ENCODE measurements around the gene ZNF521. TPM values are rescaled to one million over a fixed set of nuclear protein-coding genes. Genes with fewer than 3 reads are reported as not detected.

Gene ZNF521
- total RNA-seq, 1 experiment from 2014 or later, result not detected

DNA sequence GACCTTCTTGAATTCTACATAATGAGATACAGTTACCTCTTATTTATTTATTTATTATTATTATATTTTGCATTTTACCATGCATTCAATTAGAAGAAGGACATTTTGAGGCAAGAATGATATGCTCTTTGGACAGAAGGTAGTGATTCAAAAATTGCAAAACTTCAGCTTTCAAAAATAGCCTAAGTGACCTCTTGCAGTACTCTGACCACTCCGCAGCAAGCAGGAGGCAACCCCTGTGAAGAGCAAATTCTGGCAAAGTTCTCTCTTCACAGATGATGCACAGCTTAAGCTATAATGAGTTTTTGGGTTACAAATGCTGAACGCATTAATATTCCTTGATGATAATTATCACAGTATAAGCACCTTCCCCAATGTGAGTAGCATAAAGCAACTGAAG lies 170.0 kb downstream of the ZNF521 start:
- Histone ChIP-seq H3K4me3 (no peak overlapping the region), H3K27ac (no peak overlapping the region), H3K9me3 (ENCODE audit: insufficient read depth, low read depth) (no peaks in the 10 kb centered on the region), H3K4me2 (no peak overlapping the region), H3K79me2 (ENCODE audit: low read depth) (no peaks in the 10 kb centered on the region), H3K27me3 (ENCODE audit: insufficient read depth, low read depth) (peaks cover 6% of the 10 kb centered on the region; the same call in 1 of the 2 replicates), H3K36me3 (ENCODE audit: low read depth) (no peaks in the 10 kb centered on the region), H2AFZ (no peak overlapping the region), H3F3A (ENCODE audit: insufficient read depth, low read depth) (no peaks in the 10 kb centered on the region), H4K20me1 (ENCODE audit: insufficient read depth) (no peaks in the 10 kb centered on the region), H3K9me2 (ENCODE audit: insufficient read depth) (no peaks in the 10 kb centered on the region), H3K4me1 (replicated peaks; ENCODE audit: insufficient read depth) (no peaks in the 10 kb centered on the region)
- no peak for TF ChIP-seq EZH2 (IDR thresholded peaks at IDR 0.05; ENCODE audit: low read depth)
- TF ChIP-seq, protein P1, sequence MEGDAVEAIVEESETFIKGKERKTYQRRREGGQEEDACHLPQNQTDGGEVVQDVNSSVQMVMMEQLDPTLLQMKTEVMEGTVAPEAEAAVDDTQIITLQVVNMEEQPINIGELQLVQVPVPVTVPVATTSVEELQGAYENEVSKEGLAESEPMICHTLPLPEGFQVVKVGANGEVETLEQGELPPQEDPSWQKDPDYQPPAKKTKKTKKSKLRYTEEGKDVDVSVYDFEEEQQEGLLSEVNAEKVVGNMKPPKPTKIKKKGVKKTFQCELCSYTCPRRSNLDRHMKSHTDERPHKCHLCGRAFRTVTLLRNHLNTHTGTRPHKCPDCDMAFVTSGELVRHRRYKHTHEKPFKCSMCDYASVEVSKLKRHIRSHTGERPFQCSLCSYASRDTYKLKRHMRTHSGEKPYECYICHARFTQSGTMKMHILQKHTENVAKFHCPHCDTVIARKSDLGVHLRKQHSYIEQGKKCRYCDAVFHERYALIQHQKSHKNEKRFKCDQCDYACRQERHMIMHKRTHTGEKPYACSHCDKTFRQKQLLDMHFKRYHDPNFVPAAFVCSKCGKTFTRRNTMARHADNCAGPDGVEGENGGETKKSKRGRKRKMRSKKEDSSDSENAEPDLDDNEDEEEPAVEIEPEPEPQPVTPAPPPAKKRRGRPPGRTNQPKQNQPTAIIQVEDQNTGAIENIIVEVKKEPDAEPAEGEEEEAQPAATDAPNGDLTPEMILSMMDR (conservative IDR thresholded peaks at IDR 0.05), result no peak
- POLR2A ChIA-PET (ENCODE audit: unreplicated experiment), result no interaction called here
- DNase-seq, result no peak
- CTCF ChIA-PET, result no interaction called here
- intact Hi-C loops (cut with micrococcal nuclease; ENCODE audit: unreplicated experiment), result no loop called here
- BruUV-seq (replicated peaks), result no TSS peak

DNA sequence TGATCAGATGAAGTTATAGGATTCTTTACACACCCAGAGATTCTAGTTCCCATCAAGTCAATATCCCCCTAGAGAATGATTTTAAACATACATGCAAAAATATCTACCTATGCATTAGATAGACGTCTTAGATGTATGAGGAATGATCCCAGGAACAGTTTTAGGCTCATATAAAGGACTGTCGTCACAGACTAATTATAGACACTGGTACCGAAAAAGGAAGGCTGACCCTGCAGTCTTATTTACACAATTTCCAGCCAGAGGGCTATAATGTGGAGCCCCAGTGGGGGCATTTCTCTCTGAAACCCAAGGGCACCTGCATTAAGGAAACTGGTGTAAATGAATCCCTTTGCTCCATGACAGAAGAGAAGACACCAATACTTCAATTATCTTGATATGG lies 170.4 kb downstream of the ZNF521 start:
- Histone ChIP-seq H2AFZ (no peak overlapping the region), H3K27me3 (ENCODE audit: insufficient read depth, low read depth) (peaks cover 6% of the 10 kb centered on the region; the same call in 1 of the 2 replicates), H3K36me3 (ENCODE audit: low read depth) (no peaks in the 10 kb centered on the region), H3K9me3 (ENCODE audit: insufficient read depth, low read depth) (no peaks in the 10 kb centered on the region), H4K20me1 (ENCODE audit: insufficient read depth) (no peaks in the 10 kb centered on the region), H3K4me3 (no peak overlapping the region), H3F3A (ENCODE audit: insufficient read depth, low read depth) (no peaks in the 10 kb centered on the region), H3K4me1 (replicated peaks; ENCODE audit: insufficient read depth) (no peaks in the 10 kb centered on the region), H3K9me2 (ENCODE audit: insufficient read depth) (no peaks in the 10 kb centered on the region), H3K79me2 (ENCODE audit: low read depth) (no peaks in the 10 kb centered on the region), H3K27ac (no peak overlapping the region), H3K4me2 (no peak overlapping the region)
- no peak for TF ChIP-seq EZH2 (IDR thresholded peaks at IDR 0.05; ENCODE audit: low read depth)
- TF ChIP-seq, protein P1 (conservative IDR thresholded peaks at IDR 0.05), result no peak
- no peak for DNase-seq
- ChIA-PET POLR2A (ENCODE audit: unreplicated experiment) (no interaction called here), CTCF (no interaction called here)
- intact Hi-C loops (cut with micrococcal nuclease; ENCODE audit: unreplicated experiment), result no loop called here
- BruUV-seq (replicated peaks), result no TSS peak

DNA sequence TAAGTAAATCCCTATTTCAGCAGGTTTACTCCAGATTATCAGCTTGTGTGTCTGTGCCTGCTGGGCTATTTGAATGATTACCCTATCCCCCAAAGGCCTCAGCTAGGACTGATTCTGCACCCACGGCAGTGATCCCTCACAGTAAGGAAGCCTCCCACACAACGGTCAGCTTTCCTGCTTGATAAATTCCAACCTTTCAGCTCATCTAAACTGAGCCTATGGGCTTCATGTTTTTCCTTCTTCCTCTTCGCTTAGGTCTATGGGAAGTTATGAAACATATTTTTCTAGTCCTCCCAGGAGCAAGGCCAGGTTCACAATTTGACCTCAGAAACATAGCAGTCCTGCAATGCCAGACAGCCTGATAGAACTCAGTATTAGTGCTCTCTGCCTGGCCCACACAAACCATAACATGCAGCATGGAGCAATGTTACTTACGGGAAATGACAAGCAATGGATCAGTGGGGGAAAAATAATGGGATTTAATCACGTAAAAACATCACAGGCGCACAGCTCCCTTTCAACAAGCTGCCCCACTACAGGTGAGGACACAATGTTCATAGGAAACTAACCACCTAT lies 170.9 kb downstream of the ZNF521 start:
- DNase-seq, result no peak
- ChIA-PET CTCF (no interaction called here), POLR2A (ENCODE audit: unreplicated experiment) (no interaction called here)
- intact Hi-C loops (cut with micrococcal nuclease; ENCODE audit: unreplicated experiment), result no loop called here
- H3K27me3 ChIP-seq (ENCODE audit: insufficient read depth, low read depth), result peaks cover 6% of the 10 kb centered on the region; the same call in 1 of the 2 replicates
- TF ChIP-seq EZH2 (IDR thresholded peaks at IDR 0.05; ENCODE audit: low read depth), result no peak
- TF ChIP-seq, protein P1 (conservative IDR thresholded peaks at IDR 0.05), result no peak
- H3K4me1 ChIP-seq (replicated peaks; ENCODE audit: insufficient read depth), result no peaks in the 10 kb centered on the region
- H3K79me2 ChIP-seq (ENCODE audit: low read depth), result no peaks in the 10 kb centered on the region
- no peak overlapping the region for H3K27ac ChIP-seq
- no peak overlapping the region for H2AFZ ChIP-seq
- BruUV-seq (replicated peaks), result no TSS peak
- H3K4me3 ChIP-seq, result no peak overlapping the region
- H4K20me1 ChIP-seq (ENCODE audit: insufficient read depth), result no peaks in the 10 kb centered on the region
- H3K9me2 ChIP-seq (ENCODE audit: insufficient read depth), result no peaks in the 10 kb centered on the region
- H3F3A ChIP-seq (ENCODE audit: insufficient read depth, low read depth), result no peaks in the 10 kb centered on the region
- H3K4me2 ChIP-seq, result no peak overlapping the region
- no peaks in the 10 kb centered on the region for H3K9me3 ChIP-seq (ENCODE audit: insufficient read depth, low read depth)
- no peaks in the 10 kb centered on the region for H3K36me3 ChIP-seq (ENCODE audit: low read depth)

All from PC-9 (cell line).